HEK293 (cell line): ENCODE results near the gene PLEKHA1.

ENCODE experiments used
- ATF2 ChIP-seq: fragments of 450-650 bp; formaldehyde crosslinking; IDR thresholded peaks from 2 replicates; pipeline ENCODE4 v1.5.1; 2016; ENCODE audit warnings: missing biosample characterization, missing genetic modification characterization, low read depth
- BCL11B ChIP-seq: fragments of 450-650 bp; formaldehyde crosslinking; IDR thresholded peaks from 2 replicates; pipeline ENCODE4 v1.5.1; 2016; ENCODE audit warnings: low read depth, missing biosample characterization, missing genetic modification characterization
- GLI2 ChIP-seq: fragments of 450-650 bp; formaldehyde crosslinking; IDR thresholded peaks from 2 replicates; pipeline ENCODE4; 2017; ENCODE audit warnings: missing biosample characterization, missing genetic modification characterization, low read depth, borderline replicate concordance
- KLF1 ChIP-seq: fragments of 450-650 bp; formaldehyde crosslinking; IDR thresholded peaks from 2 replicates; pipeline ENCODE4 v1.5.1; 2016; ENCODE audit warnings: missing biosample characterization, missing genetic modification characterization
- SCRT2 ChIP-seq: fragments of 450-650 bp; formaldehyde crosslinking; IDR thresholded peaks from 2 replicates; pipeline ENCODE4 v1.5.1; 2016; ENCODE audit warnings: missing biosample characterization, missing genetic modification characterization
- SP3 ChIP-seq: fragments of 450-650 bp; formaldehyde crosslinking; IDR thresholded peaks from 2 replicates; pipeline ENCODE4 v1.5.1; 2016; ENCODE audit warnings: missing biosample characterization, missing genetic modification characterization
- WT1 ChIP-seq: fragments of 450-650 bp; formaldehyde crosslinking; IDR thresholded peaks from 2 replicates; pipeline ENCODE4 v1.5.1; 2016; ENCODE audit warnings: missing biosample characterization, missing genetic modification characterization
- ZBTB20 ChIP-seq: fragments of 450-650 bp; formaldehyde crosslinking; IDR thresholded peaks from 2 replicates; pipeline ENCODE4 v1.5.1; 2016; ENCODE audit warnings: missing biosample characterization, missing genetic modification characterization
- ZBTB8A ChIP-seq: fragments of 450-650 bp; formaldehyde crosslinking; IDR thresholded peaks from 2 replicates; pipeline ENCODE4 v1.5.1; 2016; ENCODE audit warnings: missing biosample characterization, missing genetic modification characterization
- ZFP37 ChIP-seq: fragments of 450-650 bp; formaldehyde crosslinking; IDR thresholded peaks from 2 replicates; pipeline ENCODE4 v1.5.1; 2016; ENCODE audit warnings: missing biosample characterization, missing genetic modification characterization
- ZNF211 ChIP-seq: fragments of 450-650 bp; formaldehyde crosslinking; IDR thresholded peaks from 2 replicates; pipeline ENCODE4 v1.5.1; 2016; ENCODE audit warnings: low read depth, missing biosample characterization, missing genetic modification characterization
- ZNF335 ChIP-seq: fragments of 450-650 bp; formaldehyde crosslinking; conservative IDR thresholded peaks from 2 replicates; pipeline ENCODE4 v1.5.1; 2016; ENCODE audit warnings: missing biosample characterization, missing genetic modification characterization
- ZNF341 ChIP-seq: fragments of 450-650 bp; formaldehyde crosslinking; IDR thresholded peaks from 2 replicates; pipeline ENCODE4; 2016; ENCODE audit warnings: low read depth, missing biosample characterization, missing genetic modification characterization
- ZNF366 ChIP-seq: fragments of 450-650 bp; formaldehyde crosslinking; conservative IDR thresholded peaks from 2 replicates; pipeline ENCODE4 v1.5.1; 2016; ENCODE audit warnings: missing biosample characterization, missing genetic modification characterization
- ZNF501 ChIP-seq: fragments of 450-650 bp; formaldehyde crosslinking; IDR thresholded peaks from 2 replicates; pipeline ENCODE4 v1.5.1; 2016; ENCODE audit warnings: missing biosample characterization, missing genetic modification characterization
- ZNF558 ChIP-seq: fragments of 450-650 bp; formaldehyde crosslinking; IDR thresholded peaks from 2 replicates; pipeline ENCODE4 v1.5.1; 2016; ENCODE audit warnings: missing biosample characterization, missing genetic modification characterization
- ZNF664 ChIP-seq: fragments of 450-650 bp; formaldehyde crosslinking; IDR thresholded peaks from 2 replicates; pipeline ENCODE4 v1.5.1; 2016; ENCODE audit warnings: missing biosample characterization, missing genetic modification characterization
- ZNF747 ChIP-seq: fragments of 450-650 bp; formaldehyde crosslinking; IDR thresholded peaks from 2 replicates; pipeline ENCODE4 v1.5.1; 2016; ENCODE audit warnings: missing biosample characterization, missing genetic modification characterization
- ZNF785 ChIP-seq: fragments of 450-650 bp; formaldehyde crosslinking; IDR thresholded peaks from 2 replicates; pipeline ENCODE4 v1.5.1; 2016; ENCODE audit warnings: missing biosample characterization, missing genetic modification characterization
- ZSCAN18 ChIP-seq: fragments of 450-650 bp; formaldehyde crosslinking; IDR thresholded peaks from 2 replicates; pipeline ENCODE4 v1.5.1; 2016; ENCODE audit warnings: missing biosample characterization, missing genetic modification characterization
- TF ChIP-seq, protein P1 (sequence below): fragments of 450-650 bp; formaldehyde crosslinking; IDR thresholded peaks from 2 replicates; pipeline ENCODE4 v1.5.1; 2016; ENCODE audit warnings: missing biosample characterization, missing genetic modification characterization
- TF ChIP-seq, protein P2 (sequence below): fragments of 450-650 bp; formaldehyde crosslinking; optimal IDR thresholded peaks from 2 replicates; pipeline ENCODE3; 2016; ENCODE audit warnings: missing biosample characterization, mild to moderate bottlenecking, missing genetic modification characterization
- TF ChIP-seq, protein P3 (sequence below): fragments of 450-650 bp; formaldehyde crosslinking; conservative IDR thresholded peaks from 2 replicates; pipeline ENCODE4 v1.5.1; 2016; ENCODE audit warnings: low read depth, missing biosample characterization, missing genetic modification characterization

Gene PLEKHA1

DNA sequence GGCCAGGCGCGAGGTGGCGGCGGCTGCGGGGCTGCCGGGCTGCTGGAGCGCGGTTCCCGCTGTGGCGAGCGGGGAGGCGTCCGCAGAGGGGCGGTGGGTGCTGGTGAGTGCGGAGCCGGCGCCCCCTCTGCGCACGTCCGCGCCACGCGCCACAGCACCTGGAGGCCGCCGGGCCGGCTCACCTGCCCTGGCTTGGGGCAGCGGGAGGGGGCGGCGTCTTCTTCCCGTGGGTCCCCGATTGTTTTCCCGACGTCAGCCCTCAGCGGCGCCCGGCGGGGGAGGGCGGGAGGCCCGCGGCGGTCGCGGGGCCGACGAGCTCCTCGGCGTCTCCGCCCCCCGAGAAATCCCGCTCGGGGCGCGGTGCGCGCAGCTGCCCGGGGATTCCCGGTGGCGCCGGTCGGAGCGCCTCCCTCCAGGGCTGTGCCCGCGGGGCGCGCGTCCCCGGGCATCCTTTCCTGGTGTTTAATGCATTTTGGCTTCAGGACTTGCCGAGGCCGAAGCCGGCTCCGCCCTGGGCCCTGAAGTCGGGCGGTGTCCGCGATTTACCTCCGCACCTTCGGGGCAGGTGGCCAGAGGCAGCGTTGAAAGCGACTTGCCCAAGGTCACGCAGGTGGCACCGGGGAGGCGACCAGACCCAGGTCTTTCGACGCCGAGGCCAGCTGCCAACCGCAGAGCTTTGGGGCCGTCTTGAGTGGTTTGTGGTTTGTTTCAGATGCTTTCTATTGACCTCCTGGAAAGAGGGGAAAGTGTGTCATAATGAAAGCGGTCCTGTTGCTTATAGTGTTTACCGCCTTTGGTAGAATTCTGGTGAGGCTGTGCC is 561 bp downstream of the PLEKHA1 start (continued):
- TF ChIP-seq, protein P1, sequence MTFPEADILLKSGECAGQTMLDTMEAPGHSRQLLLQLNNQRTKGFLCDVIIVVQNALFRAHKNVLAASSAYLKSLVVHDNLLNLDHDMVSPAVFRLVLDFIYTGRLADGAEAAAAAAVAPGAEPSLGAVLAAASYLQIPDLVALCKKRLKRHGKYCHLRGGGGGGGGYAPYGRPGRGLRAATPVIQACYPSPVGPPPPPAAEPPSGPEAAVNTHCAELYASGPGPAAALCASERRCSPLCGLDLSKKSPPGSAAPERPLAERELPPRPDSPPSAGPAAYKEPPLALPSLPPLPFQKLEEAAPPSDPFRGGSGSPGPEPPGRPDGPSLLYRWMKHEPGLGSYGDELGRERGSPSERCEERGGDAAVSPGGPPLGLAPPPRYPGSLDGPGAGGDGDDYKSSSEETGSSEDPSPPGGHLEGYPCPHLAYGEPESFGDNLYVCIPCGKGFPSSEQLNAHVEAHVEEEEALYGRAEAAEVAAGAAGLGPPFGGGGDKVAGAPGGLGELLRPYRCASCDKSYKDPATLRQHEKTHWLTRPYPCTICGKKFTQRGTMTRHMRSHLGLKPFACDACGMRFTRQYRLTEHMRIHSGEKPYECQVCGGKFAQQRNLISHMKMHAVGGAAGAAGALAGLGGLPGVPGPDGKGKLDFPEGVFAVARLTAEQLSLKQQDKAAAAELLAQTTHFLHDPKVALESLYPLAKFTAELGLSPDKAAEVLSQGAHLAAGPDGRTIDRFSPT = peak; percentile 92
- 0 out of 2 replicates have a peak, but pooled peaks have one; percentile 52 for TF ChIP-seq ZFP37 (tag by site-specific recombination)
- TF ChIP-seq ZBTB20 (tag by site-specific recombination) = peak; percentile 90
- TF ChIP-seq ZNF558 (tag by site-specific recombination) = no peak
- no peak for TF ChIP-seq ZNF747 (tag by site-specific recombination)
- TF ChIP-seq SCRT2 (tag by site-specific recombination) = peak; percentile 86
- no peak for TF ChIP-seq ZNF785 (tag by site-specific recombination)
- TF ChIP-seq ZBTB8A (tag by site-specific recombination) = peak; percentile 70
- 0 out of 2 replicates have a peak, but pooled peaks have one; percentile 30 for TF ChIP-seq ZNF366 (tag by site-specific recombination)
- no peak for TF ChIP-seq BCL11B
- no peak; the same call in 1 of the 2 replicates for TF ChIP-seq WT1 (tag by site-specific recombination)
- peak; percentile 41; the same call in 1 of the 2 replicates for TF ChIP-seq SP3 (tag by site-specific recombination)
- no peak for TF ChIP-seq GLI2 (tag by site-specific recombination)
- TF ChIP-seq ZNF335 (tag by site-specific recombination) = peak; percentile 94
- TF ChIP-seq ZSCAN18 (tag by site-specific recombination) = no peak
- TF ChIP-seq ZNF341 (tag by site-specific recombination) = peak; percentile 73; the same call in 1 of the 2 replicates
- TF ChIP-seq ZNF501 (tag by site-specific recombination) = no peak
- TF ChIP-seq, protein P2, sequence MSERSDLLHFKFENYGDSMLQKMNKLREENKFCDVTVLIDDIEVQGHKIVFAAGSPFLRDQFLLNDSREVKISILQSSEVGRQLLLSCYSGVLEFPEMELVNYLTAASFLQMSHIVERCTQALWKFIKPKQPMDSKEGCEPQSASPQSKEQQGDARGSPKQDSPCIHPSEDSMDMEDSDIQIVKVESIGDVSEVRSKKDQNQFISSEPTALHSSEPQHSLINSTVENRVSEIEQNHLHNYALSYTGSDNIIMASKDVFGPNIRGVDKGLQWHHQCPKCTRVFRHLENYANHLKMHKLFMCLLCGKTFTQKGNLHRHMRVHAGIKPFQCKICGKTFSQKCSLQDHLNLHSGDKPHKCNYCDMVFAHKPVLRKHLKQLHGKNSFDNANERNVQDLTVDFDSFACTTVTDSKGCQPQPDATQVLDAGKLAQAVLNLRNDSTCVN (tag by site-specific recombination) = peak; percentile 91
- TF ChIP-seq, protein P3, sequence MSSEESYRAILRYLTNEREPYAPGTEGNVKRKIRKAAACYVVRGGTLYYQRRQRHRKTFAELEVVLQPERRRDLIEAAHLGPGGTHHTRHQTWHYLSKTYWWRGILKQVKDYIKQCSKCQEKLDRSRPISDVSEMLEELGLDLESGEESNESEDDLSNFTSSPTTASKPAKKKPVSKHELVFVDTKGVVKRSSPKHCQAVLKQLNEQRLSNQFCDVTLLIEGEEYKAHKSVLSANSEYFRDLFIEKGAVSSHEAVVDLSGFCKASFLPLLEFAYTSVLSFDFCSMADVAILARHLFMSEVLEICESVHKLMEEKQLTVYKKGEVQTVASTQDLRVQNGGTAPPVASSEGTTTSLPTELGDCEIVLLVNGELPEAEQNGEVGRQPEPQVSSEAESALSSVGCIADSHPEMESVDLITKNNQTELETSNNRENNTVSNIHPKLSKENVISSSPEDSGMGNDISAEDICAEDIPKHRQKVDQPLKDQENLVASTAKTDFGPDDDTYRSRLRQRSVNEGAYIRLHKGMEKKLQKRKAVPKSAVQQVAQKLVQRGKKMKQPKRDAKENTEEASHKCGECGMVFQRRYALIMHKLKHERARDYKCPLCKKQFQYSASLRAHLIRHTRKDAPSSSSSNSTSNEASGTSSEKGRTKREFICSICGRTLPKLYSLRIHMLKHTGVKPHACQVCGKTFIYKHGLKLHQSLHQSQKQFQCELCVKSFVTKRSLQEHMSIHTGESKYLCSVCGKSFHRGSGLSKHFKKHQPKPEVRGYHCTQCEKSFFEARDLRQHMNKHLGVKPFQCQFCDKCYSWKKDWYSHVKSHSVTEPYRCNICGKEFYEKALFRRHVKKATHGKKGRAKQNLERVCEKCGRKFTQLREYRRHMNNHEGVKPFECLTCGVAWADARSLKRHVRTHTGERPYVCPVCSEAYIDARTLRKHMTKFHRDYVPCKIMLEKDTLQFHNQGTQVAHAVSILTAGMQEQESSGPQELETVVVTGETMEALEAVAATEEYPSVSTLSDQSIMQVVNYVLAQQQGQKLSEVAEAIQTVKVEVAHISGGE = 0 out of 2 replicates have a peak, but pooled peaks have one; percentile 17
- TF ChIP-seq ZNF664 = no peak
- 0 out of 2 replicates have a peak, but pooled peaks have one; percentile 15 for TF ChIP-seq KLF1
- TF ChIP-seq ATF2 (tag by site-specific recombination) = no peak
- no peak for TF ChIP-seq ZNF211 (tag by site-specific recombination)
